Effector memory CD4-positive, alpha-beta T cell (primary cell): ENCODE measurements around the gene PYY.
"Not testable (repeated sequence)": the region's sequence is repeated elsewhere in the genome, so short reads cannot be mapped to it uniquely, and the experiment has no call there.

Source experiments
- DNase-seq, 3 donors: peaks; one replicate each; pipeline ENCODE4 v3.0.0-alpha.2; 2020
- H3K27ac ChIP-seq: 2 replicates; pipeline ENCODE4 v1.7.0; 2013; ENCODE audit warnings: mild to moderate bottlenecking, low read length, moderate library complexity; ENCODE audit not compliant: insufficient read depth, poor library complexity, severe bottlenecking
- H3K27me3 ChIP-seq: replicated peaks from 2 replicates; pipeline ENCODE4 v1.7.0; 2013; ENCODE audit warnings: mild to moderate bottlenecking, low read length; ENCODE audit not compliant: insufficient read depth, control insufficient read depth, poor library complexity, severe bottlenecking
- H3K36me3 ChIP-seq: 2 replicates; pipeline ENCODE4 v1.7.0; 2013; ENCODE audit warnings: mild to moderate bottlenecking, low read length, moderate library complexity; ENCODE audit not compliant: control insufficient read depth, insufficient read depth
- H3K4me1 ChIP-seq: 2 replicates; pipeline ENCODE4 v1.7.0; 2013; ENCODE audit warnings: low read length, mild to moderate bottlenecking; ENCODE audit not compliant: control insufficient read depth, insufficient read depth, poor library complexity, severe bottlenecking
- H3K4me3 ChIP-seq: 2 replicates; pipeline ENCODE4 v1.7.0; 2013; ENCODE audit warnings: low read length, low read depth, mild to moderate bottlenecking; ENCODE audit not compliant: insufficient read depth, poor library complexity, severe bottlenecking
- H3K9me3 ChIP-seq: 2 replicates; pipeline ENCODE4 v1.7.0; 2013; ENCODE audit warnings: mild to moderate bottlenecking, low read length, moderate library complexity; ENCODE audit not compliant: control insufficient read depth

PYY gene

DNA sequence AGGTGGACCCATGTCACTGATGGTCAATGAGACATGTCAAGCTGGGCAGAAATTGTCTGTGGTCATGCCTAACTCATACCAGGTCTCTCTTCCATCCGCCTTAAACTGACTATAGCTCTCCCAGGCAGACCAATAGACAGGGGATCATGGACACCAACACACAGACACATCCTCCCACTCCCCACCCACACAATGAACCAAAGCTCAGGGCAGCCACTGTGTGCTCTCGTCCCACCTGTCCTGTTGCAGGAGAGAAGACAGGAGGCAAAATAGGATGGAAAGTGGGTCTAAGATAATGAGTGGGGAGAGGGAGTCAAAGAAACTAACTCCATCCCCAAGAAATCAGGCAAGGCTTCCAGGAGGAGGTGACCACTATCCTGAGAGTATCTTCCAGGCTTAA lies 3.2 kb downstream of the PYY start:
- Histone ChIP-seq H3K27me3 (peaks cover 8% of the 10 kb centered on the region), H3K4me1 (no peaks in the 10 kb centered on the region), H3K9me3 (no peaks in the 10 kb centered on the region), H3K36me3 (no peaks in the 10 kb centered on the region), H3K4me3 (no peak overlapping the region), H3K27ac (no peak overlapping the region)
- DNase-seq = no peak

DNA sequence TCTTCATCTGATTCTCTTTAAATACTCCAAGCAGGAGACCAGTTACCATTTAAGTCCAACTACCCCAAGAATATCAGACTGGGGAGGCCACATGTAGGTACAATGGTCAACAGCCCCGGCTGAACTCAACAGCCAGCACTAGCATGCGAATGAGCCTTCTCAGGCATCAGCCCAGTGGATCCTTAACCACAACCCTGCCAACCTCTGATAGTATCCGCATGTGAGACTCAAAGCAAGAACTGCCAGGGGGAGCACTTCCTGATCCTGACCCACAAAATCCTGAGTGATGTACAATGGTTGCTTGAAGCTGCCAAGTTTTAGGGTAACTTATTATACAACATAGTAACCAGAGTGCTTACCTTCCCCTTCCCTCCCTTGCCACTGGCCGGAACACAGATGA lies 4.0 kb downstream of the PYY start:
- Histone ChIP-seq H3K9me3 (no peaks in the 10 kb centered on the region), H3K27me3 (peaks cover 8% of the 10 kb centered on the region), H3K27ac (no peak overlapping the region), H3K4me1 (no peaks in the 10 kb centered on the region), H3K4me3 (no peak overlapping the region), H3K36me3 (no peaks in the 10 kb centered on the region)
- DNase-seq = no peak

DNA sequence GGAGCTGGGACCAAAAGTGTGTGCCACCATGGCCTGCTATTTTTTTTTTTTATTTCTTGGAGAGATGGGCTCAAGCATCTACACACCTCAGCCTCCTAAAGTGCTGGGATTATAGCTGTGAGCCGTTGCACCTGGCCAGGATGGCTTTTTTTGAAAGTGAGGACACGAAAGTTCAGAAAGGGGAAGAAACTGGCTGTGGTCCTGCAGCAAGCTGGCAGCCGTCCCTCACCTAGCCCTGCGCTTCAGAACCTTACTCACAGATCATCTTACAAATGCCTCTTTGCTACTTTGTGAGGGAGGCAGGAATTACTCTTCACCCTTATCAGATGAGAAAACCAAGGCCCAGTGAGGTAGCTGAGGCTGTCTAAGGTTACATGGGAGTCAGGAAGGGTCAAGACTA lies 7.0 kb downstream of the PYY start:
- Histone ChIP-seq H3K4me3 (no peak overlapping the region), H3K27ac (no peak overlapping the region), H3K36me3 (no peaks in the 10 kb centered on the region), H3K27me3 (no peaks in the 10 kb centered on the region), H3K4me1 (no peaks in the 10 kb centered on the region), H3K9me3 (no peaks in the 10 kb centered on the region)
- no peak for DNase-seq

DNA sequence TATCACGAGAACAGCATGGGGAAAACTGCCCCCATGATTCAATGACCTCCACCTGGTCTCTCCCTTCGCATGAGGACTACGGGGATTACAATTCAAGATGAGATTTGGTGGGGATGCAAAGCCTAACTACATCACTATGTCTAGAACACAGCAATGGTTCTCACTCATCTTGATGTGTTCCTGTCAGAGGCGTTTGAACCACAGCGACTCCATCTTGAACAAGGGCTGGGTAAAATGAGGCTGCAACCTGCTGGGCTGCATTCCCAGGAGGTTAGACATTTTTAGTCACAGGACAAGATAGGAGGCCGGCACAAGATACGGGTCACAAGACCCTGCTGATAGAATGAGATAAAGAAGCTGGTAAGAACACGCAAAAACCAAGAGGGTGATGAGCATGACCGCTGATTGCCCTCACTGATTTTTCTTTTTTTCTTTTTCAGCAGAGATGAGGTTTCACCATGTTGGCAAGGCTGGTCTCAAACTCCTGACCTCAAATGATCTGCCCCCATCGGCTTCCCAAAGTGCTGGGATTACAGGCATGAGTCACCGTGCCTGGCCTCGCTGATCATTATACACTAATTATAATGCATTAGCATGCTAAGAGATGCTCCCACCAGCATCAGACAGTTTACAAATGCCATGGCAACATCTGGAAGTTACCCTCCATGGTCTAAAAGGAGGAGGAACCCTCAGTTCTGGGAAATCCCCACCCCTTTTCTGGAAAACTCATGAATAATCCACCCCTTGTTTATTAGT lies 8.5 kb downstream of the PYY start:
- Histone ChIP-seq H3K27me3 (no peaks in the 10 kb centered on the region), H3K4me1 (no peaks in the 10 kb centered on the region), H3K36me3 (no peaks in the 10 kb centered on the region), H3K27ac (no peak overlapping the region), H3K4me3 (no peak overlapping the region), H3K9me3 (no peaks in the 10 kb centered on the region)
- no peak for DNase-seq

DNA sequence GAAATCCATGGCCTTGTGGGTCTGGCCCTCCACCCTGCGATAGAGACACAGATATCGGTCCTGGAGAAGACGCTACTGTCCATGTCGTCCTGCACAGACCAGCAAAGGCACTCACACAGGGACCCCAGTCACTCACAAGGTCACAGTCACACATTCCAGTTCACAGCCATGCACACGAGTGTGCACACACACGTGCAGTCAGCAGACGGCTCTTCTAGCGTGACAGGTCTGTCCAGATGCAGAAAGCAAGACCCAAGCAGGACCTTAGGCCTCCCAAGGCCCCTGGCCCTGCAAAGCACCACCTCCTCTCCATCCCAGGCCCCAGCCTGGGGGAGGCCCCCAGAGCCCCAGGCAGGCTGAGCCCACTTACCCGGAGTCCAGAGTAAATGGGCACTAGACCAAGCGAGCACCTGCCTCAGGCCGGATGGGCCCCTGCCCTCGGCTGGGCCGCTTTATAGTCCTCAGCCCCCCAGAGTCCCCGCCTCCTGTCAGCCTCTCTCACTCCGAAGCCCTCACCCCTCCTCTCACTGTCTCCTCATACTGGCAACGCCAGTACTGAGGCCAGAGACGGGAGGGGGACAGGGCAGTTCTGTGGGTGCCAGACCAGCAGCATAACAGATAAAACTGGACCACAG lies 11.6 kb downstream of the PYY start, which contains the start of gene PPY:
PPY (minus strand) TSS at position 426 of the 635 bp plus-strand sequence. CDS start 822 bp downstream, outside the sequence.
- peaks cover 9% of the 10 kb centered on the region for H3K4me1 ChIP-seq
- H3K27me3 ChIP-seq = no peaks in the 10 kb centered on the region
- no peak for DNase-seq
- no peaks in the 10 kb centered on the region for H3K36me3 ChIP-seq
- no peak within 1 kb of the TSS for H3K27ac ChIP-seq
- H3K9me3 ChIP-seq = no peaks in the 10 kb centered on the region
- no peak within 1 kb of the TSS for H3K4me3 ChIP-seq

DNA sequence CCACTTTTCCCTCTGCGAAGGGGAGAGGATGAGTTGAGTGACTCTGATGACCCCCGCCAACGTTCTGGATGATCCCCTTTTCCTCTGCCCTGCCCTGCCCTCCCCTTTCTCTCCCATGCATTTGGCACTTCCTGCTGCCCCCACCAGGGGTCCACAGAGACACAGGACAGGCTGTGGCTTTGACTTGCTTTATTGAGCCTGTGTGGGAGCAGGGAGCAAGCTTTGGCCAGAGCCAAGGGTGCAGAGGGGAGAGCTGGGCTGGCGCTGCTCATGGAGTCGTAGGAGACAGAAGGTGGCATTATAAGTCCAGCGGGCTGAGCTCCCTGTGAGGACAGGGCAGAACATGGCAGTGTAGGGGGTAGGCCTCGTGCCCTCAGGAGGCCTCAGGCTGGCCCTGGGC lies 13.1 kb downstream of the PYY start:
- Histone ChIP-seq H3K4me3 (no peak overlapping the region), H3K4me1 (peaks cover 9% of the 10 kb centered on the region), H3K27me3 (no peaks in the 10 kb centered on the region), H3K27ac (no peak overlapping the region), H3K9me3 (no peaks in the 10 kb centered on the region), H3K36me3 (no peaks in the 10 kb centered on the region)
- no peak for DNase-seq

DNA sequence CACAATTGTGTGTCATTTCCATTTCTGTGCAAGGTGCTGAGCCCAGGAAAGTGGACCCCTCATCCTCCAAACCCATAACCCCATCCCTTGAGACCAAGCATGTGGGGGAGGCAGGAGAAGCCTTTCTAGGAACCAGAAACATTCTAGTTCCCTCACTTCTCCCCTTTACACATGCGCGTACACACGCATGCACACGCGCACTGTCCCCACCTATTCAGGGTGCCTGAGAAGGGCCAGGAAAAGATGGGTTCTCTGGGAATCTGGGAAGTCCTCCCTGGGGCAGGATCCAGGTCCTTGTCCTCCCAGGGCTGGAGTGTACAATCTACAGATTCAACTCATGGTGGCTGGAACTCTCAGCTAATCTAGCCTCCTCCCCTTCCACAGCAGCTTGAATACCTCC lies 13.9 kb downstream of the PYY start:
- no peaks in the 10 kb centered on the region for H3K27me3 ChIP-seq
- DNase-seq = no peak
- H3K36me3 ChIP-seq = no peaks in the 10 kb centered on the region

DNA sequence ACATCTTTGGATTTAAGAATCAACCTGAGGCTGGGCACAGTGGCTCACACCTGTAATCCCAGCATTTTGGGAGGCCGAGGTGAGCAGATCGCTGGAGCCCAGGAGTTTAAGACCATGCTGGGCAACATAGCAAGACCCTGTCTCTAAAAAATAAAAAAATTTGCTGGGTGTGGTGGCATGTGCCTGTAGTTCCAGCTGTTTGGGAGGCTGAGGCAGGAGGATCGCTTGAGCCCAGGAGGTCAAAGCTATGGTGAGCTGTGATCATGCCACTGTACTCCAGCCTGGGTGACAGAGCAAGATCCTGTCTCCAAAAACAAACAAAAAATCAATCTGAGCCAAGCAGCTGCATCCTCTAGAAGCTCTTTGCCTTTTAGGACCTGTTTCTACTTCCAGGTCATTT lies 14.3 kb downstream of the PYY start:
- H3K4me1 ChIP-seq, H3K27me3 ChIP-seq, H3K27ac ChIP-seq, DNase-seq, H3K9me3 ChIP-seq, H3K36me3 ChIP-seq, H3K4me3 ChIP-seq: not testable (repeated sequence)

More for the DNA sequence above, 13.9 kb downstream of the PYY start:
- H3K4me1 ChIP-seq = peaks cover 9% of the 10 kb centered on the region
- H3K4me3 ChIP-seq = no peak overlapping the region
- H3K27ac ChIP-seq = no peak overlapping the region
- no peaks in the 10 kb centered on the region for H3K9me3 ChIP-seq

DNA sequence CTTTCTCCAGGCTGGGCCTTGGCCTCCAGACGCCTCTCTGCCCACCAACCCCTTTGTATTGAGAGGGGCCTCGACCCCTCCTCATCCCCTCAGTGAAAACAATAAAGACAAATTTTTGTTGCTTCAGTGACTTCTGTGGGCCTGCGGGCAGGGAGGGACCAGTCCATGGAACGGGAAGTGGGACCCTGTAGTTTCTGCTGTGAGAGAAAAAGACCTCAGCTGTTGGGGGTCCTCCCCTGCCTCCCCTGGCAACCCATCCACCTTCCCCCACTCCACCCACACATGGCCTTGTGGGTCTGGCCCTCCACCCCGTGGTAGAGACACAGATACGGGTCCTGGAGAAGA lies 14.9 kb downstream of the PYY start:
- peaks cover 9% of the 10 kb centered on the region for H3K4me1 ChIP-seq
- no peak for DNase-seq
- no peaks in the 10 kb centered on the region for H3K9me3 ChIP-seq
- H3K4me3 ChIP-seq = no peak overlapping the region
- H3K27me3 ChIP-seq = no peaks in the 10 kb centered on the region
- no peaks in the 10 kb centered on the region for H3K36me3 ChIP-seq
- H3K27ac ChIP-seq = no peak overlapping the region

DNA sequence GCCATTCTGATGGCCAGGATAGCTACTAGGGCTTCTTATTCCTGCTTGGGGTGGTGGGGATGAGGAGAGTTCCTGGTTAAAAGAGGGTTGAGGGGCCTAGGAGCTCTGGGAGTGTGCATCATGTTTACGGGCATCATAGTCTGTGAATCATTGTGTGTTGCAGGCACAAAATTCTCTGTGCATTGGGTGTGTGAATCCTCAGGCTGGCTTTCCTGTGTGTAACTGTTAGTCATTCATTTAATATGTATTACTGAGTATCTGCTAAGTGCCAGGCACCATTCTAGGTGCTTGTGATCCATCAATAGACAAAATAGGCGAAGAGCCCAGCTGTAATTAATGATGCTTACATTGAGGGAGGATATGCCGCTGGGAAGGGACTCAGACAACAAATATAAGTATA lies 17.3 kb downstream of the PYY start:
- no peak for DNase-seq
- H3K4me3 ChIP-seq = no peak overlapping the region
- no peaks in the 10 kb centered on the region for H3K9me3 ChIP-seq
- no peaks in the 10 kb centered on the region for H3K36me3 ChIP-seq
- no peak overlapping the region for H3K27ac ChIP-seq
- H3K27me3 ChIP-seq = no peaks in the 10 kb centered on the region
- peaks cover 9% of the 10 kb centered on the region for H3K4me1 ChIP-seq
